HG02642 (cell line): ENCODE measurements around the gene TRAPPC12.

Source experiments
- ATAC-seq: cut with Tn5 transposase; IDR thresholded peaks from one replicate; pipeline ENCODE4 v1.9.1; 2021; ENCODE audit warnings: mild to moderate bottlenecking; ENCODE audit not compliant: unreplicated experiment, poor library complexity

The TRAPPC12 gene

GRCh38 chr2:3465328-3465727 is 85.8 kb downstream of the TRAPPC12 start:
- no peak for ATAC-seq

- no peak for ATAC-seq
Measured at GRCh38 chr2:3465844-3466481, 86.5 kb downstream of the TRAPPC12 start.

- ATAC-seq = no peak
Measured at GRCh38 chr2:3466482-3466863, 87.0 kb downstream of the TRAPPC12 start.

- no peak for ATAC-seq
Measured at GRCh38 chr2:3466966-3467365, 87.5 kb downstream of the TRAPPC12 start.

GRCh38 chr2:3467654-3468053 is 88.2 kb downstream of the TRAPPC12 start:
- no peak for ATAC-seq

- ATAC-seq = no peak
Measured at GRCh38 chr2:3468296-3468988, 88.9 kb downstream of the TRAPPC12 start.

- no peak for ATAC-seq
Measured at GRCh38 chr2:3469486-3469885, 90.0 kb downstream of the TRAPPC12 start.

- ATAC-seq = no peak
Measured at GRCh38 chr2:3470166-3470651, 90.7 kb downstream of the TRAPPC12 start.

GRCh38 chr2:3470856-3471737 is 91.6 kb downstream of the TRAPPC12 start:
- ATAC-seq = no peak

- ATAC-seq = no peak
Measured at GRCh38 chr2:3472296-3472695, 92.8 kb downstream of the TRAPPC12 start.

- no peak for ATAC-seq
Measured at GRCh38 chr2:3472966-3473365, 93.5 kb downstream of the TRAPPC12 start.

- no peak for ATAC-seq
Measured at GRCh38 chr2:3475771-3476170, 96.3 kb downstream of the TRAPPC12 start.

- no peak for ATAC-seq
Measured at GRCh38 chr2:3476321-3476984, 97.0 kb downstream of the TRAPPC12 start.

GRCh38 chr2:3476985-3477327 is 97.5 kb downstream of the TRAPPC12 start:
- ATAC-seq = no peak

- no peak for ATAC-seq
Measured at GRCh38 chr2:3478846-3479385, 99.4 kb downstream of the TRAPPC12 start.

GRCh38 chr2:3479430-3480320 is 100.2 kb downstream of the TRAPPC12 start:
- ATAC-seq = no peak

GRCh38 chr2:3480352-3481010 is 101.0 kb downstream of the TRAPPC12 start:
- no peak for ATAC-seq

GRCh38 chr2:3481011-3481400 is 101.5 kb downstream of the TRAPPC12 start:
- no peak for ATAC-seq
